Measurements from ENCODE around the gene CDC42BPG. TPM values are rescaled to one million over a fixed set of nuclear protein-coding genes. Genes with fewer than 3 reads are reported as not detected.

Gene CDC42BPG
- total RNA-seq, 1 donor from 2014 or later, result 16.3 TPM

GRCh38 chr11:64796757-64797541 lies 47.5 kb downstream of the CDC42BPG start:
- H3K9me3 ChIP-seq, result no peaks in the 10 kb centered on the region
- ATAC-seq (no peak), DNase-seq (peak; percentile 34)
- H3K36me3 ChIP-seq, result peaks cover 20% of the 10 kb centered on the region
- H3K27me3 ChIP-seq (ENCODE audit: low read depth), result no peaks in the 10 kb centered on the region
- no peak for TF ChIP-seq CTCF (IDR thresholded peaks at IDR 0.05)
- no peak overlapping the region for H3K27ac ChIP-seq
- intact Hi-C loops (cut with DNase I), result no loop called here
- no peak overlapping the region for H3K4me3 ChIP-seq
- H3K4me1 ChIP-seq, result peaks cover 13% of the 10 kb centered on the region

GRCh38 chr11:64796047-64796756 lies 48.3 kb downstream of the CDC42BPG start:
- no peak for TF ChIP-seq CTCF (IDR thresholded peaks at IDR 0.05)
- ATAC-seq (no peak), DNase-seq (peak; percentile 29)
- Histone ChIP-seq H3K27ac (no peak overlapping the region), H3K36me3 (peaks cover 20% of the 10 kb centered on the region), H3K9me3 (no peaks in the 10 kb centered on the region), H3K4me3 (no peak overlapping the region), H3K27me3 (ENCODE audit: low read depth) (no peaks in the 10 kb centered on the region), H3K4me1 (peaks cover 7% of the 10 kb centered on the region)
- intact Hi-C loops (cut with DNase I), result no loop called here

GRCh38 chr11:64794526-64794925 lies 49.9 kb downstream of the CDC42BPG start:
- H3K9me3 ChIP-seq, result no peaks in the 10 kb centered on the region
- H3K27me3 ChIP-seq (ENCODE audit: low read depth), result no peaks in the 10 kb centered on the region
- DNase-seq (peak; percentile 21), ATAC-seq (no peak)
- no peaks in the 10 kb centered on the region for H3K4me1 ChIP-seq
- intact Hi-C loops (cut with DNase I), result no loop called here
- no peak overlapping the region for H3K4me3 ChIP-seq
- peaks cover 37% of the 10 kb centered on the region for H3K36me3 ChIP-seq
- TF ChIP-seq CTCF (IDR thresholded peaks at IDR 0.05), result no peak
- H3K27ac ChIP-seq, result no peak overlapping the region

GRCh38 chr11:64793271-64794160 lies 50.9 kb downstream of the CDC42BPG start:
- intact Hi-C loops (cut with DNase I), result no loop called here
- Histone ChIP-seq H3K9me3 (no peaks in the 10 kb centered on the region), H3K36me3 (peaks cover 46% of the 10 kb centered on the region), H3K4me3 (no peak overlapping the region), H3K4me1 (no peaks in the 10 kb centered on the region), H3K27me3 (ENCODE audit: low read depth) (no peaks in the 10 kb centered on the region), H3K27ac (no peak overlapping the region)
- peak; percentile 38 for DNase-seq
- TF ChIP-seq CTCF (IDR thresholded peaks at IDR 0.05), result no peak
- ATAC-seq, result no peak

- H3K4me3 ChIP-seq, result no peak overlapping the region
- ATAC-seq (no peak), DNase-seq (peak; percentile 1)
- no peaks in the 10 kb centered on the region for H3K9me3 ChIP-seq
- intact Hi-C loops (cut with DNase I), result no loop called here
- no peak for TF ChIP-seq CTCF (IDR thresholded peaks at IDR 0.05)
- H3K36me3 ChIP-seq, result peaks cover 46% of the 10 kb centered on the region
- no peak overlapping the region for H3K27ac ChIP-seq
- no peaks in the 10 kb centered on the region for H3K27me3 ChIP-seq (ENCODE audit: low read depth)
- H3K4me1 ChIP-seq, result peaks cover 5% of the 10 kb centered on the region
Observed at GRCh38 chr11:64792482-64792881, 52.0 kb downstream of the CDC42BPG start.
